SK-N-SH (cell line): ENCODE data around the gene IPO11. TPM values are rescaled to one million over a fixed set of nuclear protein-coding genes. Genes with fewer than 3 reads are reported as not detected.

Experiments
- CTCF ChIA-PET: fragments of 300-600, 350-600 bp; formaldehyde crosslinking; extraction: SDS; loops from one replicate; lab custom pipeline; 2021; lab: Yijun Ruan, JAX
- POLR2A ChIA-PET: fragments of 350-600 bp; sonication (Branson Sonifier 250); formaldehyde crosslinking; extraction: SDS; loops from one replicate; lab custom pipeline; 2020; ENCODE audit warnings: antibody characterized with exemption, inconsistent platforms; lab: Yijun Ruan, JAX
- DNase-seq: peaks from one replicate; pipeline ENCODE4 v3.0.0; 2012
- H2AFZ ChIP-seq: fragments of 200-600 bp; sonication (generic); 2 replicates; pipeline ENCODE4 v1.8.1; 2016; ENCODE audit warnings: antibody characterized with exemption, mild to moderate bottlenecking, low read depth
- H3F3A ChIP-seq: fragments of 200-600 bp; sonication (generic); replicated peaks from 2 replicates; pipeline ENCODE3; 2016; ENCODE audit warnings: antibody characterized with exemption, mild to moderate bottlenecking; ENCODE audit not compliant: insufficient read depth
- H3K27ac ChIP-seq, 2 experiments: fragments of 200-500 bp in 1 of 2; fragments of 200-600 bp in 1 of 2; sonication (Bioruptor generic) in 1 of 2; sonication (generic), shearing (Covaris generic) in 1 of 2; 2 replicates each; pipeline versions ENCODE4 v1.5.1 to v1.6.1; 2014 to 2016; ENCODE audit warnings: low read depth in 2 of 2, inconsistent platforms in 1 of 2, low read length in 1 of 2, mild to moderate bottlenecking in 1 of 2, mixed read lengths in 1 of 2
- H3K27me3 ChIP-seq: fragments of 200-600 bp; sonication (generic), shearing (Covaris generic); 2 replicates; pipeline ENCODE4 v1.6.1; 2016; ENCODE audit warnings: mixed run types; ENCODE audit not compliant: insufficient read depth
- H3K36me3 ChIP-seq, 2 experiments: fragments of 200-500 bp in 1 of 2; fragments of 200-600 bp in 1 of 2; sonication (Bioruptor generic) in 1 of 2; sonication (generic) in 1 of 2; replicated peaks in 1 of 2; 2 replicates each; pipeline versions ENCODE3 to v1.5.1; 2014 to 2016; ENCODE audit warnings: low read length in 1 of 2, mild to moderate bottlenecking in 1 of 2; ENCODE audit not compliant: insufficient read depth in 2 of 2, control insufficient read depth in 1 of 2
- H3K4me1 ChIP-seq, 2 experiments: fragments of 200-500 bp in 1 of 2; fragments of 200-600 bp in 1 of 2; sonication (Bioruptor generic) in 1 of 2; sonication (generic), shearing (Covaris generic) in 1 of 2; 2 replicates each; pipeline versions ENCODE4 v1.5.1 to v1.6.1; 2014 to 2016; ENCODE audit warnings: low read depth in 1 of 2, low read length in 1 of 2, mixed run types in 1 of 2; ENCODE audit not compliant: insufficient read depth in 2 of 2, control insufficient read depth in 1 of 2
- H3K4me2 ChIP-seq: fragments of 200-600 bp; sonication (generic), shearing (Covaris generic); 2 replicates; pipeline ENCODE4 v1.6.1; 2017; ENCODE audit warnings: mixed run types
- H3K4me3 ChIP-seq, 2 experiments: fragments of 200-500 bp in 1 of 2; fragments of 200-600 bp in 1 of 2; sonication (Bioruptor generic) in 1 of 2; sonication (generic), shearing (Covaris generic) in 1 of 2; 2 replicates each; pipeline versions ENCODE4 v1.5.1 to v1.8.1; 2014 to 2016; ENCODE audit warnings: low read depth in 2 of 2, inconsistent platforms in 1 of 2, low read length in 1 of 2, mild to moderate bottlenecking in 1 of 2, mixed read lengths in 1 of 2, moderate library complexity in 1 of 2
- H3K79me2 ChIP-seq: fragments of 200-600 bp; sonication (generic); 2 replicates; pipeline ENCODE4 v1.8.1; 2017; ENCODE audit warnings: mild to moderate bottlenecking; ENCODE audit not compliant: insufficient read depth
- H3K9ac ChIP-seq: fragments of 200-600 bp; sonication (generic); 2 replicates; pipeline ENCODE4 v1.6.1; 2017; ENCODE audit warnings: mixed run types
- H3K9me2 ChIP-seq: fragments of 200-600 bp; sonication (generic); 2 replicates; pipeline ENCODE4 v1.6.1; 2017; ENCODE audit warnings: mixed run types
- H3K9me3 ChIP-seq: fragments of 200-600 bp; sonication (generic); 2 replicates; pipeline ENCODE4 v1.6.1; 2017; ENCODE audit warnings: mixed run types, mild to moderate bottlenecking, moderate library complexity
- H4K20me1 ChIP-seq: fragments of 200-600 bp; sonication (generic); 2 replicates; pipeline ENCODE4 v1.6.1; 2017; ENCODE audit warnings: mild to moderate bottlenecking, mixed run types; ENCODE audit not compliant: insufficient read depth
- CHD2 ChIP-seq: fragments of 150-350 bp; IDR thresholded peaks from 2 replicates; pipeline ENCODE4 v1.6.1; 2018; ENCODE audit warnings: low read length; ENCODE audit not compliant: partially characterized antibody
- EP300 ChIP-seq, 2 experiments: IDR thresholded peaks; 2 replicates each; pipeline versions ENCODE4 v1.4.0 to v1.6.1; 2012; ENCODE audit warnings: borderline replicate concordance in 1 of 2, low read depth in 1 of 2, low read length in 1 of 2
- EZH2phosphoT487 ChIP-seq: fragments of 200-600 bp; sonication (generic); IDR thresholded peaks from 2 replicates; pipeline ENCODE4 v1.6.1; 2017; ENCODE audit warnings: low read depth, mixed run types, mild to moderate bottlenecking, antibody characterized with exemption, moderate library complexity, borderline replicate concordance
- FOSL2 ChIP-seq: IDR thresholded peaks from 2 replicates; pipeline ENCODE4 v1.4.0; 2012; ENCODE audit warnings: low read depth, mild to moderate bottlenecking, moderate library complexity, borderline replicate concordance
- FOXJ3 ChIP-seq: sonication (generic); formaldehyde crosslinking; IDR thresholded peaks from 2 replicates; pipeline ENCODE4 v1.5.1; 2020; ENCODE audit warnings: mild to moderate bottlenecking, missing genetic modification reagents
- FOXM1 ChIP-seq: IDR thresholded peaks from 2 replicates; pipeline ENCODE4 v1.4.0; 2012; ENCODE audit warnings: low read depth, mild to moderate bottlenecking
- GABPA ChIP-seq: IDR thresholded peaks from 2 replicates; pipeline ENCODE4 v1.4.0; 2012; ENCODE audit warnings: low read depth, mild to moderate bottlenecking
- GATA2 ChIP-seq: sonication (generic); formaldehyde crosslinking; IDR thresholded peaks from 2 replicates; pipeline ENCODE4 v1.5.0; 2020; ENCODE audit warnings: mild to moderate bottlenecking, missing genetic modification reagents
- JUND ChIP-seq: IDR thresholded peaks from 2 replicates; pipeline ENCODE4 v1.4.0; 2012
- MXI1 ChIP-seq: IDR thresholded peaks from 2 replicates; pipeline ENCODE4 v1.6.1; 2012; ENCODE audit warnings: mild to moderate bottlenecking, low read depth, low read length, improper control_type of control experiment
- NRF1 ChIP-seq: IDR thresholded peaks from 2 replicates; pipeline ENCODE4 v1.6.1; 2012; ENCODE audit warnings: low read depth, mild to moderate bottlenecking, low read length
- RAD21 ChIP-seq: IDR thresholded peaks from 2 replicates; pipeline ENCODE4 v1.6.1; 2012; ENCODE audit warnings: mild to moderate bottlenecking, low read length
- RCOR1 ChIP-seq: fragments of 150-350 bp; IDR thresholded peaks from 2 replicates; pipeline ENCODE4 v1.6.1; 2017; ENCODE audit warnings: antibody characterized with exemption, low read length
- SIN3A ChIP-seq: IDR thresholded peaks from 2 replicates; pipeline ENCODE4 v1.6.1; 2012; ENCODE audit warnings: low read depth, mild to moderate bottlenecking, low read length, moderate library complexity, borderline replicate concordance
- TAF1 ChIP-seq: IDR thresholded peaks from 2 replicates; pipeline ENCODE4 v1.6.1; 2012; ENCODE audit warnings: low read depth, mild to moderate bottlenecking, low read length, moderate library complexity, borderline replicate concordance
- TCF12 ChIP-seq: IDR thresholded peaks from 2 replicates; pipeline ENCODE4 v1.4.0; 2012
- WGBS: methylation state at CpG from one replicate; pipeline ENCODE4 v1.1.6; 2017; ENCODE audit warnings: low lambda C conversion rate; 5-methylcytosine and 5-hydroxymethylcytosine counted together
- polyA plus RNA-seq, 3 experiments: library from polyadenylated mRNA; depleted of rRNA; stranded (reverse); fragments of >200 nt; gene quantifications; 2 replicates each; pipeline ENCODE4 v1.2.3, GENCODE V29; 2012
- TF ChIP-seq, protein P1 (sequence below): fragments of 150-350 bp; IDR thresholded peaks from 2 replicates; pipeline ENCODE4 v1.6.1; 2016; ENCODE audit warnings: mild to moderate bottlenecking, low read depth, low read length
- TF ChIP-seq, protein P2 (sequence below): IDR thresholded peaks from 2 replicates; pipeline ENCODE4 v1.4.0; 2012; ENCODE audit warnings: low read depth
- TF ChIP-seq, protein P3 (sequence below): IDR thresholded peaks from 2 replicates; pipeline ENCODE4; 2012
- TF ChIP-seq, protein P4 (sequence below): fragments of 150-350 bp; IDR thresholded peaks from 2 replicates; pipeline ENCODE4 v1.6.1; 2017; ENCODE audit warnings: antibody characterized with exemption, low read length, low read depth, borderline replicate concordance
- TF ChIP-seq, protein P5 (sequence below): IDR thresholded peaks from 2 replicates; pipeline ENCODE4 v1.4.0; 2012; ENCODE audit warnings: low read depth, borderline replicate concordance

The IPO11 gene
- polyA plus RNA-seq, 1 of the 3 experiments (the other 2 are of a cell fraction) = 8.1 TPM

DNA sequence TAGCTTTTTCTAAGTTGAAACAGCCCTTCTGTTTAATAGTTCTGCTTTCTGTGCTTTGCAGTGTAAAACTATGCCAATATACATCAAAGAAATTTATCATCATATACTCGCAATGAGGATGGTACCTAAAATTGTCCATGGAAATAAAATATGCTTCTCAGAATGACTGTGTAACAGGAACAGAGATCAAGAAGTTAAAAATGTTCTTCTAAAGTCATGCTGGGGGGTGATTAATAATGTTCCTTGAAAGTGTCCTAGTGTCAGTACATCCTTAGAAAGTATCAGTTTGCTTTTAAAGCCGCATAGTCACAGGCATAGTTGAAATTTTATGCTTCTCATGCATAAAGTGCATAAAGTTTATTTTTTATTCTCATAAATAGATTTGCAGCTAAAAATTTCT is 162.0 kb downstream of the IPO11 start:
- Histone ChIP-seq H3K4me2 (no peak overlapping the region), H3K4me3 (no peak overlapping the region), H3K27me3 (no peaks in the 10 kb centered on the region), H3F3A (no peaks in the 10 kb centered on the region), H4K20me1 (no peaks in the 10 kb centered on the region), H3K36me3 (peaks cover 0 to 4% of the 10 kb centered on the region in 2 experiments), H3K79me2 (no peaks in the 10 kb centered on the region), H3K9me2 (no peaks in the 10 kb centered on the region), H3K4me1 (peaks cover 0 to 17% of the 10 kb centered on the region in 2 experiments; a peak in 2 of 4 replicates), H3K9me3 (no peaks in the 10 kb centered on the region), H2AFZ (no peak overlapping the region), H3K9ac (no peak overlapping the region), H3K27ac (no peak overlapping the region)
- no peak for DNase-seq
- CTCF ChIA-PET = interaction anchor here (0.5 kb wide), 1 partner anchor 21 kb away, joined by 3 read pairs; no protein-coding TSS in a partner anchor
- WGBS = 95% methylated on average over 2 of the region's 2 CpGs
- TF ChIP-seq, protein P1, sequence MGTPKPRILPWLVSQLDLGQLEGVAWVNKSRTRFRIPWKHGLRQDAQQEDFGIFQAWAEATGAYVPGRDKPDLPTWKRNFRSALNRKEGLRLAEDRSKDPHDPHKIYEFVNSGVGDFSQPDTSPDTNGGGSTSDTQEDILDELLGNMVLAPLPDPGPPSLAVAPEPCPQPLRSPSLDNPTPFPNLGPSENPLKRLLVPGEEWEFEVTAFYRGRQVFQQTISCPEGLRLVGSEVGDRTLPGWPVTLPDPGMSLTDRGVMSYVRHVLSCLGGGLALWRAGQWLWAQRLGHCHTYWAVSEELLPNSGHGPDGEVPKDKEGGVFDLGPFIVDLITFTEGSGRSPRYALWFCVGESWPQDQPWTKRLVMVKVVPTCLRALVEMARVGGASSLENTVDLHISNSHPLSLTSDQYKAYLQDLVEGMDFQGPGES = no peak
- TF ChIP-seq RCOR1 = no peak
- TF ChIP-seq RAD21 = no peak
- no peak for TF ChIP-seq CHD2
- TF ChIP-seq, protein P2, sequence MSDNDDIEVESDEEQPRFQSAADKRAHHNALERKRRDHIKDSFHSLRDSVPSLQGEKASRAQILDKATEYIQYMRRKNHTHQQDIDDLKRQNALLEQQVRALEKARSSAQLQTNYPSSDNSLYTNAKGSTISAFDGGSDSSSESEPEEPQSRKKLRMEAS = no peak
- no peak for TF ChIP-seq FOXJ3 (CRISPR knock-in tag)
- no peak for TF ChIP-seq EZH2phosphoT487
- POLR2A ChIA-PET = no interaction called here

DNA sequence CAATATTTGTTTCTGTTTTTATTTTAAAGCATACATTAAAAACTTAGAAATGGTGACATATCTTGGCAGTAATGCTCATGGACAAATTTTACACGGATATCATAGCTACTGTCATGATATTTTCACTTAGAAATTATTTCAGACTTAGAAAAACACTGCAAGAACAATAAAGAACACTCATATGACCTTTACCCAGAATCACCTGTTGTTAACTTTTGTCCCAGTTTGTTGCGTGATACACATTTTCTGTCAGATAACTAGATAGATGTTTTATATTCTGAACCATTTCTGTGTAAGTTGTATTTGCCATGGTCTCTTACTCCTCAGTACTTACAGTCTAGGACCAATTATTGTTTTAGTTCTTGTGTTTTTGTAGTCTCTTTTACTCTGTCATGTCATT is 162.5 kb downstream of the IPO11 start:
- Histone ChIP-seq H3K79me2 (no peaks in the 10 kb centered on the region), H4K20me1 (no peaks in the 10 kb centered on the region), H3K4me1 (peaks cover 0 to 17% of the 10 kb centered on the region in 2 experiments; a peak in 2 of 4 replicates), H3K27ac (no peak overlapping the region), H3K9ac (no peak overlapping the region), H3K36me3 (peaks cover 0 to 9% of the 10 kb centered on the region in 2 experiments), H2AFZ (no peak overlapping the region), H3K4me3 (no peak overlapping the region), H3F3A (no peaks in the 10 kb centered on the region), H3K27me3 (no peaks in the 10 kb centered on the region), H3K9me2 (no peaks in the 10 kb centered on the region), H3K9me3 (no peaks in the 10 kb centered on the region), H3K4me2 (no peak overlapping the region)
- DNase-seq = no peak
- 79% methylated on average over 2 of the region's 2 CpGs for WGBS
- CTCF ChIA-PET = no interaction called here
- POLR2A ChIA-PET = no interaction called here
- TF ChIP-seq EZH2phosphoT487 (no peak), SIN3A (no peak), TCF12 (no peak), CHD2 (no peak), TAF1 (no peak), EP300 (IDR thresholded peaks at IDR 0.05; ENCODE audit: borderline replicate concordance in 1 of 2, low read depth in 1 of 2, low read length in 1 of 2) (no peak), GABPA (no peak), MXI1 (no peak), GATA2 (CRISPR knock-in tag) (no peak), NRF1 (no peak), FOXM1 (no peak), FOSL2 (no peak), JUND (no peak)
- TF ChIP-seq, protein P3, sequence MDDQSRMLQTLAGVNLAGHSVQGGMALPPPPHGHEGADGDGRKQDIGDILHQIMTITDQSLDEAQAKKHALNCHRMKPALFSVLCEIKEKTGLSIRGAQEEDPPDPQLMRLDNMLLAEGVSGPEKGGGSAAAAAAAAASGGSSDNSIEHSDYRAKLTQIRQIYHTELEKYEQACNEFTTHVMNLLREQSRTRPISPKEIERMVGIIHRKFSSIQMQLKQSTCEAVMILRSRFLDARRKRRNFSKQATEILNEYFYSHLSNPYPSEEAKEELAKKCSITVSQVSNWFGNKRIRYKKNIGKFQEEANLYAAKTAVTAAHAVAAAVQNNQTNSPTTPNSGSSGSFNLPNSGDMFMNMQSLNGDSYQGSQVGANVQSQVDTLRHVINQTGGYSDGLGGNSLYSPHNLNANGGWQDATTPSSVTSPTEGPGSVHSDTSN = no peak
- TF ChIP-seq, protein P1 = no peak
- TF ChIP-seq, protein P4, sequence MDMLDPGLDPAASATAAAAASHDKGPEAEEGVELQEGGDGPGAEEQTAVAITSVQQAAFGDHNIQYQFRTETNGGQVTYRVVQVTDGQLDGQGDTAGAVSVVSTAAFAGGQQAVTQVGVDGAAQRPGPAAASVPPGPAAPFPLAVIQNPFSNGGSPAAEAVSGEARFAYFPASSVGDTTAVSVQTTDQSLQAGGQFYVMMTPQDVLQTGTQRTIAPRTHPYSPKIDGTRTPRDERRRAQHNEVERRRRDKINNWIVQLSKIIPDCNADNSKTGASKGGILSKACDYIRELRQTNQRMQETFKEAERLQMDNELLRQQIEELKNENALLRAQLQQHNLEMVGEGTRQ = no peak
- TF ChIP-seq, protein P5, sequence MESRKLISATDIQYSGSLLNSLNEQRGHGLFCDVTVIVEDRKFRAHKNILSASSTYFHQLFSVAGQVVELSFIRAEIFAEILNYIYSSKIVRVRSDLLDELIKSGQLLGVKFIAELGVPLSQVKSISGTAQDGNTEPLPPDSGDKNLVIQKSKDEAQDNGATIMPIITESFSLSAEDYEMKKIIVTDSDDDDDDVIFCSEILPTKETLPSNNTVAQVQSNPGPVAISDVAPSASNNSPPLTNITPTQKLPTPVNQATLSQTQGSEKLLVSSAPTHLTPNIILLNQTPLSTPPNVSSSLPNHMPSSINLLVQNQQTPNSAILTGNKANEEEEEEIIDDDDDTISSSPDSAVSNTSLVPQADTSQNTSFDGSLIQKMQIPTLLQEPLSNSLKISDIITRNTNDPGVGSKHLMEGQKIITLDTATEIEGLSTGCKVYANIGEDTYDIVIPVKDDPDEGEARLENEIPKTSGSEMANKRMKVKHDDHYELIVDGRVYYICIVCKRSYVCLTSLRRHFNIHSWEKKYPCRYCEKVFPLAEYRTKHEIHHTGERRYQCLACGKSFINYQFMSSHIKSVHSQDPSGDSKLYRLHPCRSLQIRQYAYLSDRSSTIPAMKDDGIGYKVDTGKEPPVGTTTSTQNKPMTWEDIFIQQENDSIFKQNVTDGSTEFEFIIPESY = no peak
